ENCODE data around the gene RIMBP2.
"Not testable (repeated sequence)": the region's sequence is repeated elsewhere in the genome, so short reads cannot be mapped to it uniquely, and the experiment has no call there.

RIMBP2 gene

DNA sequence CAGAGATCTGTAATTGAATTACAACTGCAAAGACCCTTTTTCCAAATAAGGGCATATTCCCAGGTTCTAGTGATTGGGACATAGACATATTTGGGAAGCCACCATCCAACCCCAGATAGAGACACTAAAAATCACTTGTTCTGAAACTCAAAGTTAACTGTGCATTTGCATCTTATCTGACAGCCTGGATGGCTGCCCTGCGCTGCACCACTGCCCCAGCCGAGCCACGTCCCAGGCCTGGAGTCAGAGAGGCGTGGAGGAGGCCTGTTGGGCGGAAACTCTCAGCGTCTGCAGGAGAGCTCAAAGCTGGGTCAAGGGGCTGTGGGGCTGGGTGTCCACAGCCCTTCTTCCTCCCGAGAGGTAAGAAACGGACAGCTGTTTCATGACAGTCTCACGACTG, 124.4 kb downstream of the RIMBP2 start:
- DNase-seq, result no peak

DNA sequence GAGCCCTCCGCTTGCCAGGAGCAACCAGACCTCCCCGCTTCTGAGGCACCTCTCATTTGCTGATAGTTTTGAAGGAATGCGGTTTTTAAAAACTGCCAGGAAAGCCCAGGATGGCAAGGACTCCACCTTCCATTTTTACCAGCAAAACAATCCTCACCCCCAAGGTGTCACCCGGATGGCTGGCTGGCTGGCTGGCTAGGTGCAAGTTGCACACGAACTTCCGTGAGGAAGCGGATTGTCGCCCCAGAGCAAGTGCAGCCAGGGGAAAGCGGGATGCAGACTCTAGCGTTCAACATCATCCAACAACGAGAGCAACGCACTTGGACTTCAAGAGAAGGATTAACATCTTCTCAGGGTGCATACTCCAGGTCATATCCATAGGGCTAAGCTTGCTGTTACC, 125.4 kb downstream of the RIMBP2 start:
- no peak for DNase-seq

DNA sequence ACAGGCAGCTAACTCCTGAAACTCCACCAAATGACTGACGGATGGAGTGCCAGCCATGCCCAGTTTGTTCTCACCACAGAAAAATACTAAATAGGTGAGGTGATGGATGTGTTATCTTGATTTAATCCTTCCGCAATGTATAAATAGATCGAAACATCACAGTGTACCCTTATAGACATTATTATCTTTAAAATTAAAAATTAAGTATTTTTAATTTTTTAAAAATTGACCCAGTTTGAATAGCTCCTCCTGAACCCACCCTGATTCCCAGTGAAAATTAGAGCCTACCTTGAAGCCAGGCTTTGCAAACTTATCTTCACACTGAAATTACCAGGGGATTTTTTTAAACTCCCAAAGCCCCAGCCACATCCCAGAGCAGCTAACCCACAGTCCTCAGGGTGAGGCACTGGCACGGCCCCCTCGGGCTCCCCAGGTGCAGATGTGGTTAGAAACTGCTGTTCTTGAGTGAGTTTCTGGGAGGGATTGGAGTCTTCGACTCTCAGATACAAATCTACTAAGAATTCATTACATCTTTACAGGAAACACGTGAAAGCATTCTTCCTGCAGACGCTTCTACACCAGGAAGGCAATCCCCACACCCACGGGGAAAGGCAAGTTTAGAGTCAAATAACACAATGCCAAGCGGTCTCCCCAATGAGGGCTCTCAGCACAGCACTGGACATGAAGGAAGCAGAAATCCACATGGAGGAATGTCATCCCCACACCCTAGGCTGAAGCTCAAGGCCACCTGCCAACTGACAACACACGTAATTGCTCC, 126.4 kb downstream of the RIMBP2 start:
- DNase-seq, result no peak

DNA sequence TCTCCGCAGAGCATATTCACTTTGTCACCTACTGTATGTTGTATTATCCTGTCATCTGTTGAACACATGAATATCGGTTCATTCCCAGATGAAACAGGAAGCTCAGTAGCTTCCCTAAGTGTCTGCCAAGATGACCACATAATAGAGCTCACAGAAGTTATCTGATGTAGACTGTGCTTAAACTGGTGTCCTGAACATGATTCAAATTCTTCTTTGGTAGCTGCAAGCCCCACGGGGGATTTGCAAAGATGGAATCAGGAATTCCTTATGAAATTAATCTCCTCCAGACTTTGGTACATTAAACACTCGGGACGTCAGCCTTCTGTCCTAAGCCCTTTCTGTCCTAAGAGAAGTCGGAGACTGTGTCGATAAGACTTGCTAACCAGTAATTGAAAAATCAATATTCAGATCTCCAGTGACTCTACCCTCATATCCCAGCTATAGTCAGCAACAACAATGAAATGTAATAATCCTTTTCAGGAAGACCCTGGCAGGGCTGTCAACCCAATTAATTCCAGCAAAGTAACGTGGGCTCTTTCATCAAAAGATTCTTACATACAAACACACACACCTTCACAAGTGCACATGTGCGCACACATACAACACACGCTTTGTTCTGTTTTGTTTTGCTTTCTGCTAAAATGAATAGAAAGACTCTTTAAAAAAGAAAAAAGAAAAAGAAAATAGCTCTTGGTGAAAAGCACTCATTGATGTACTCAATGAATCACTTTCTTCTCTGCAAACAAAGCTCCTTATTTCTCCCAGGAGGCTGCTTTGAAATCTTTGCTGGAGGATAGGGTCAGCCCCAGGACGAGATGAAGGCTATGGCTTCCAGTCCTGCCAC, 127.2 kb downstream of the RIMBP2 start:
- no peak for DNase-seq

DNA sequence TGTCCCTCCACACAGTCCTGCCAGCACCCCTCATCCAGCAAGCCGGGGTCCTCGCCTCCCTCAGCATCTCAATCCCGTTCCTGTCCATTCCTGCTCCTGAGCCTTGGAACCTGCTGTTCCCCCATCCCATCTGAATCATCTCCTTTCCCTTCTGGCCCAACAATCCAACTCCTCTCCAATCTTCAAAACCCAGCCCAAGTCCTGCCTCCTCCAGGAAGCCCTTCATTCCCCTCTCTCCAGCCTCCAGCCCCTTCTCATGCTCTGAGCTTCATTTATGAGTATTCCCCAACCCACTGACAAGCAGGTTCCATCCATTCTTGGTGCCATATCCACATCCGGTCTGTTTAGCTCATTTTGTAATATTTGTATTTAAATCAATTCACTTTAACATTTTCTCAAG, 128.1 kb downstream of the RIMBP2 start:
- DNase-seq, result no peak

DNA sequence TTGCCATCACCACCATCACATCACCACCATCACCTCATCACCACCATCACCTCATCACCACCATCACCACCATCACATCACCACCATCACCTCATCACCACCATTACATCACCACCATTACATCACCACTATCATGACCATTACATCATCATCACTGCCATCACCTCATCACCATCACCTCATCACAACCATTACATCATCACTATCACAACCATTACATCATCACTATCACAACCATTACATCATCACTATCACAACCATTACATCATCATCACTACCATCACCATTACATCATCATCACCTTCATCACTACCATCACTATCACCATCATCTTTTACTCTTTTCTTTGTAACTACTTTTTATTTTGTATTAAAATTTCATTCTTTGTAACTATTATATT, 131.6 kb downstream of the RIMBP2 start:
- DNase-seq, result not testable (repeated sequence)

DNA sequence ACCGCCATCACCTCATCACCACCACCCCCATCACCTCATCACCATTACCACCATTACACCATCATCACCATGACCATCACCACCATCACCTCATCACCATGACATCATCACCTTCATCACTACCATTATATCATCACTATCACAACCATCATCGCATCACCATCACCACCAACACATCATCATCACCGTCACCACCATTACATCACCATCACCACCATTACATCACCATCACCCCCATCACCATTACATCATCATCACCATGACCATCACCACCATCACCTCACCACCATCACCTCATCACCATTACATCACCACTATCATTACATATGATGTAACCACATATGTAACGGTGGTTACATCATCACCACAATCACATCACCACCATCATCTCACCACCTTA, 132.3 kb downstream of the RIMBP2 start:
- no peak for DNase-seq

DNA sequence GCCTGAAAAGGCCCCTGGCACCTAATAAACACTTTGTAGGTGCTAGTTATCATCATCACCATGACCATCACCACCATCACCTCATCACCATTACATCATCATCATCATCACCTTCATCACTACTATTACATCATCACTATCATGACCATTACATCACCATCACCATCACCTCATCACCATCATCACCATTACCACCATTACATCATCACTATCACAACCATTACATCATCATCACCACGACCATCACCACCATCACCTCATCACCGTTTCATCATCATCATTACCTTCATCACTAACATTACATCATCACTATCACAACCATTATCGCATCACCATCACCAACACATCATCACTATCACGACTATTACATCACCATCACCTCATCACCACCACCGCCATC, 132.8 kb downstream of the RIMBP2 start:
- DNase-seq, result no peak

DNA sequence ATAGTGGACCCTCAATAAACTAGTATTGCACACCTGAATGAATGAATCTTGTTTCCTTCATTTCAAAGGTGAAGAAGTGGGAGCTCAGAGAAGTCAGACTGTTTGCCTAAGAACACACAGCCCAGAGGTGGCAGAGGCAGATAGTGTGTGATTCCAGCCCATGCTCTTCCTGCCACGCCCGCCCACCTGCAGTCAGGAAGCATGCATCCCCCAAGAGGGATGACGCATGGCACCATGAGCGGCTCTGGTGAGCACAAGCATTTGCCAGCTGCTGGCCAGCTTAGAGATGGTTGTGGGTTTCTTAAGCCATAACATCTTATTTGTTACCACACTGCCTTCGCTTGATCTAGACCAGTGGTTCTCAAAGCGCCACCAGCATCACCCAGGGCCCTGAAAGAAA, 133.8 kb downstream of the RIMBP2 start:
- DNase-seq, result no peak

DNA sequence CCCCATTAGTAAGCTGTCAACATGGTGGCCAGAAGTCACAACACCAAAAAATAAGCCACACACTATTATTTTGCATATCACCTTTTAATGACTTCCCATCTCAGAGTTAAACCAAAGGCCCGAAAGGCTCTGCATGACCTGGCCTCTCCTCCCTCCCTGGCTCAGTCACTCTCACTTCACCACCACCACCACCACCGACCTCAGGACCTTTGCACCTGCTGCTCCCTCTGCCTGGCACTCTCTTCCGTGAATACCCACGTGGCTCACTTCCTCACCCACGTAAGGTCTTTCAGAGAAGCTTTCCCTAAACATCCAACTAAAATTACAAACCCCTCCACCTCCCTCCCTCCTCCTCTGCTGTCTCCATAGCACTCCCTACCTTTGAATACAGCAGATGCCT, 134.3 kb downstream of the RIMBP2 start:
- no peak for DNase-seq

DNA sequence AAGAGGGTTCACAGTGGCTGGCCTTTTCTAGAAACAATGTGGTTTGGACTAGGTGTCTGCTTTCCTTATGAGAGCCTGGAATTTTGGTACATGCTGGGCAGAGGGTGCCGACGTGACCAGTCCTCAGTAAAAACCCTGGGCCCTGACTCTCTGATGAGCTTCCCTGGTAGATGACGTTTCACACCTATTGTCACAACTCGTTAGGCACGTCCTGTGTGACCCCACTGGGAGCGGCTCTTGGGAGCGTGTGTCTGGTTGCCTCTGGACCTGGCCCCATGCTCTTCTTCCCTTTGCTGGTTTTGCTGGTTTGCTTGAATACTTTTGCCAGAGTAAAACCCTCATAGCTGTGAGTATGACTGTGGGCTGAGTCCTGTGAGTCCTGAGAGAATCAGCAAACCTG, 136.9 kb downstream of the RIMBP2 start:
- DNase-seq, result no peak

DNA sequence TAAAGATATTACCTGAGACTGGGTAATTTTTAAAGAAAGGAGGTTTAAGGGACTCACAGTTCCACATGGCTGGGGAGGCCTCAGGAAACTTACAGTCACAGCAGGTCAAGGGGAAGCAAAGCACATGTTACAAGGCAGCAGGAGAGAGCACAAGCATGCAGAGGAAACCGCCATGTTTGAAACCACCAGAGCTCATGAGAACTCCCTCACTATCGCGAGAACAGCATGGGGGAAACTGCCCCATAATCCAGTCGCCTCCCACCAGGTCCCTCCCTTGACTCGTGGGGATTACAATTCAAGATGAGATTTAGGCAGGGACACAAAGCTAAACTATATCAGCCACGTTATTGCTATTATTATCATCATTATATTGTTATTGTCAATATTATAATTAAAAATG, 138.7 kb downstream of the RIMBP2 start:
- no peak for DNase-seq

DNA sequence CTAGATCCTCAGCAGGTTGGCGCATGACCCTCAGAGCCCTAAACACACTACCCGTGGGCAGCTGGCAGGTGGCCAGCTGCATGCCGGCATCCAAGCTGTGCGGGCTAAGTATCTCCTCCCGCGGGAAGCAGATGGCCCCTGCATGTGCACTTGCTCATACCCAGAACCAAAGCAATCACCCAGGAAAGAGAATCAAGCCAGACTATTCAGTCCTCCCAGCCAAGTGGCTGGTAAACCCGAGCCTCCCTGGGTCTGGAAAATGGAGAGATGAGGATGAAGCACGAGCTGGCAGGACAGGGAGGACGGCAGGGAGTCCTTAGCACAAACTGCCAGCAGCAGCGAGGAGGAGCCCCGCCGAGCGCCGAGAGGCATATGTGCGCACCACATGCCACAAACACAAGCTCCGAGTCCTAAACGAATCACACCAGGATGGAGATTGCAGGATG, 139.7 kb downstream of the RIMBP2 start:
- DNase-seq, result no peak

DNA sequence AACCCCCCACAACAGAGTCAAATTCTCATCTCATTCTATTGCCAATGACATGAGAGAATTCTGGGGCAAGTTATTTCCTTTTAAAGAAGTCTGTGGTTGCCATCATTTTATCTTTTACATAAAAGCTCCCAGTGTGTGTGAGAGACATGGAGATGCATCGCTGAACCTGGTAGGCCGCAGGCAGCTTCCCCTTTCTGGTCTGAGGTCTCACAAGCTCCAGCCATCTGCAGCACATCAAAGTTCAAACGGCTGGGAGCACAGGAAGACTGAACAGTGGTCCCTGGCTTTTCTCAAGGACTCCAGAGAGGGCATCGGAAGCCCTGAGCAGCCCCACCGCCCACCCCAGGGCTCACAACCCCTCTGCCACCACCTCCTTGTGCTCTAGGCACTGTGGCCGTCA, 141.7 kb downstream of the RIMBP2 start:
- DNase-seq, result no peak

DNA sequence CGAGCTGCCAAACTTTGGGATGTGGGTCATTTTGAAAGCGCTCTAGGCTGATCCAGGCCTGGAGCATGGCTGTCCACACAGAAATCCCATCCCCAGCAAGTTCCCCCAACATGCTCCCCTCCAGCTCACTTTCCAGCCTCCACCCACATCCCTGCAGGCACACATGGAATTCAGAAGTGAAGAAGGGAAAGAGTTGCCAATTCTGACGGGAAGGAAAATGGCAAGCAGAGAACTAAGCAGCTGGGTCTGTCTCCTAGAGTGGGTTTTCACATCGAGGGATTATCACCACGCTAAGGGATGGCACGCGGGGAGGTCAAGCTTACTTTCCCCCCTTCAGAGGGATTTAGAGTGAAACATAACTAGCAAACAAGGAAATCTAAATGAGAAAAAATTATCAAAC, 142.3 kb downstream of the RIMBP2 start:
- DNase-seq, result no peak

DNA sequence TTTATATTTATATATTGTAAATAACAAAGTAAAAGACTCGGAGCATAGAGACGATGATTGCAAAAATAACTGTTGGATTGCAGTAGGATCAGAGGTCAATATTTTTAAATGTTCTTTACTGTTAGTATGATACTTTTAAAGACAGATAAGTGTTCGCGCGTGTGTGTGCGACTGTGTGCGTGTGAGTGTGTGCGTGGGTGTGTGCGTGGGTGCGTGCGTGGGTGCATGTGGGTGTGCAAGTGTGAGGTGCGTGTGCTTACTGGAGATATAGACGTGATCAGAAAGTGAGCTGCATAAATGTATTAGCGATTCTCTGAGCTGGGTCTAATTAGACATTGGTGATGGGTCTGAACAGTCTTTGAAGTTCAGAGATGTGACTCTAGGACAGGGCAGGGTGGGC, 142.9 kb downstream of the RIMBP2 start:
- no peak for DNase-seq

DNA sequence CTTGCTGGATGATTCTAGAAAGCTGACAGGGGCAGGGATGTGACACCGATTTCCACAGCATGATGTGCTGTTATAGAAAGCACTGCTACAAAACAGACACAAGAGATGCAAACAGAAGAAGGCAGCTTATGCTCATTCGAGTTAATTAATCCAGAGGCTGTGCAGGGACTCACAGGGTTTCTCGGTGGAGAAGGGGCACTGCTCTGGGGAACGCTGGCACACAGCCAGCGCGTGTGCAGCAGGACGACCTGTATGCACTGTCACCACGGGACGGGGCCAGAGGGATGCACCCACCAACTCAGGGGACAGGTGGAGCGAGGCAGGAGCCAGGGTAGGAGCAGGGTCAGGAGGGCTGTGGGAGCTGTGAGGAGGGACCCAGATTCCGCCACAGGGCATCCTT, 143.5 kb downstream of the RIMBP2 start:
- DNase-seq, result no peak

DNA sequence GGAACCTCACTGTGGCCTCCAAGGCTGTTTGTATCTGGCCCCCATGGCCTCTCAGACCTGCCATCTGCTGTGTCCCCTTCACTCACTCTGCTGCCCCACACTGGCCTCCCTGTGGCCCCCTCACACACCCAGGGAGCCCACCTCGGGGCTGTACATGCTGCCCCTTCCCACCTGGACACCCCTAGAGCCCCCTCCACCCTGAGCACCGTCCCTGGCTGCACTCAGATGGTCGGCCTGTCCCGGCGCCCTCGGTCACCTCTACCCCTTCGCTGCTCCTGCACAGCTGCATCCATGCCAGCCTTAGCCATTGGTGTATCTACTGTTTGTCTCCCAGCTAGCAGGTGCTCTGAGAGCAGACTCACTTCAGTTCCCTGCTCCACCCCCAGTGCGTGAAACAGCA, 144.4 kb downstream of the RIMBP2 start:
- no peak for DNase-seq

DNA sequence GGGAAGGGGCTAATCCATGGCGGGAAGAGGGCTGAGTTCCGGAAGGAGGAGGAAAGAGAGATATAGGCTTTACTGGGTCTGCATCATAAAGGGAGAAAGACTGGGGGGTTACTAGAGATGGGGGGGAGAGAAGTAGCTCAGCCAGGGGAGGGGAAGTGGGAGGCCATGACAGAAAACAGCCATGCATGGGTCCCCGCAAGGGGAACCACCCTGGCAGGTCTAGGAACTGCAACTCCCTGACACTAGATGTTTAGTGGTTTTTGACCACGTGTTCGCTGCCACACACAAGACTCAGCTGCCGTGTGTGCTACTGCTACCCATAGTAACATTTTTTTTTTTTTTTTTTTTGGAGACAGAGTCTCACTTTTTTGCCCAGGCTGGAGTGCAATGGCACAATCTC, 145.0 kb downstream of the RIMBP2 start:
- no peak for DNase-seq

DNA sequence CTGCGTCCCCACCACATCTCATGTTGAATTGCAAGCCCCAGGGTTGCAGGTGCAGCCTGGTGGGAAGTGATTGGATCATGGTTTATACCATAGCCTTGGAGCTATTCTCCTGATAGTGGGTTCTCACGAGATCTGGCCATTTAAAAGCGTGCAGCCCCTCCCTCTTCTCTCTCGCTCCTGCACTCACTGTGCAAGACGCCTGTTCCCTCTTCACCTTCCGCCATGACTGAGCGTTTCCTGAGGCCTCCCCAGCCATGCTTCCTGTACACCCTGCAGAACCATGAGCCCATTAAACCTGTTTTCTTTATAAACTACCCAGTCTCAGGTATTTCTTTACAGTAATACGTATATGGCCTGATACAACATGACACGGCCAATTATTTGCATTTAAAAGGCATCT, 146.6 kb downstream of the RIMBP2 start:
- DNase-seq, result no peak

DNA sequence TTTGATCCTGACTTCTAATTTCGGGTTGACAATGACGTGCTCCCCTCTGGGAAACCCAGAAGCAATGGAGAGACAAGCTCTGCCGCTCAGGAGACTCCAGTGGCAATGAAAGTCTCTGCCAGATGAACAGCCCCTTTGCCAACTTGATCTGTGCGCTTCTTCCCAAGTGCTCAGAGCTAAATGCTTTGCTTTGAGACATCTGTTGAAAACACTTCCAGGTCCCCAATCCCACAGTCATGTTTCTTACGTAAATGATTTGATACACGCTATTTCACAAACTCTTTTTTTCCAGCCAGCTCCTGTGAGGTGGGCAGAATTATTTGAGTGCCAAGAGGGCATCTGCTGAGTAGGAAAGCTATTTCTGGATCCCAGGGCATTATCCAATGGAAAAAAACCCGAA, 147.6 kb downstream of the RIMBP2 start:
- no peak for DNase-seq

DNA sequence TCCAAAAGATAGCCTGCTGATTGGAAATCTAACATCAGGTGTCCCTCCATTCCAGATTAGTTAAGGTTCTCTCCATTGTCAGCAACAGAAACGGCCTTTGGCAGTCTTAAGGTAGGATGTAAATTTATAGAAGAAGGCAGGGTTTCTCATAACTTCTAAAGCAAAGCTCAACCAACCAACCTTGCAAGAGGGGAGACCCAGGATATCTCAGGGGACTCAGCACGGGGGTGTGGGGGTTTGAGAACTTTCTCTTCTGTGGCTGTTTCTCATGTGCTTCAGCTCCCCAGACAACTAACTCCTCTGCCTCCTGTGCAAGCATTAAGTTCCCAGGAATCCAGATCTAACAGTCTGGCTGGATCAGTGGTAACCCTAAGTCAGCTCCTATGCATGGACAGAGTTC, 148.1 kb downstream of the RIMBP2 start:
- DNase-seq, result no peak

DNA sequence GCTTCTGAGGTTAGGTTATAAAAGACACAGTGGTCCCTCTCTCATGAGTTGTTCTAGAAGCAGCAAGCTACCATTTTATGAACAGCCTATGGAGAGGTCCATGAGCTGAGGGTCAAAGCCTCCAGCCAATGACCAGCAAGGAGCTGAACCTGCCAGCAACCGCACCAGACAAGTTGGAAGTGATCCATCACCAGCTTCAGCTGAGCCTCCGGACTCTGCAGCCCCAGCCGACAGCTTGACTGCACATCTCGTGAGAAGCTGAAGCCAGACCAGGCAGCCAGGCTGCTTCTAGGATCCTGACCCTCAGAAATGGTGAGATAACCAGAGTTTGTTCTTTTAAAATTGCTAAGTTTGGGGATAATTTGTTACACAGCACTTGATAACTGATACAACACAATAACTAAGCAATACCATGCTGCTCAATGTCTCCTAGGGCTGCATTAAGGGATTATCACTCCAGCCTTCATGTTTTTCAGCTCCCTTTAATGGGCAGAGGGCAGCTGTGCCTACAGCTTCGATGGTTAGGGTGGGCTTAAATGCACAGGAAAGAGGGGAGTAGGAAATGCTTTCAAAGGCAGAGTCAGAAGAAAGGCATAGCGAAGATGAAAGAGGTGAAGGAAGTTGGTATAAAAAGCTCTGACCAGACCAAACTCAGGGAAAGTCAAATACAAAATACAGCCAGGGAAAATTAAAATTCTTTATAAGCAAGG, 149.5 kb downstream of the RIMBP2 start:
- no peak for DNase-seq

DNA sequence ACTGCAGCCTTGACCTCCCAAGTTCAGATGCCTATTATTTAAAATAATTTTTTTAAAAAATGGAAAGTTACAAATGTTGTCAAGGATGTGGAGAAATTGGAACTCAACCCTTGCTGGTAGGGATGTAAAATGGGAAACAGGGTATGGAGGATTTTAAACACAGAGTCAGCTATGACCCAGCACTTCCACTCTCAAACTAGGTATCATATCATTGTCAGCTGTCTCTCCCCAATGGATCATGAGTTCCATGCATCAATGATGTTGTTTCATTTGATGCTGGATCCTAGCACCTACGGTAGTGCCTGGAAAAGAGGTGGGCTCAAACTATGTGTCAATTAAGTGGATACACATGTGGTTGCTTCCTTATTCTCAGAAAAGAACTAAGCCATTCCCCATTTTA, 150.9 kb downstream of the RIMBP2 start:
- no peak for DNase-seq

Measured in femur (tissue), 1 donor.